Upper lobe of right lung (tissue), 1 donor: Measurements from ENCODE around the gene LRRC23. TPM values are rescaled to one million over a fixed set of nuclear protein-coding genes. Genes with fewer than 3 reads are reported as not detected.

Source experiments
- ATAC-seq: fragments of 200-7000 bp; cut with Tn5 transposase; one replicate; pipeline ENCODE4 v1.9.1; 2020; ENCODE audit warnings: mild to moderate bottlenecking, moderate library complexity
- DNase-seq: peaks from one replicate; pipeline ENCODE4 v3.0.0-alpha.2; 2020
- H3K27ac ChIP-seq: fragments of 200-600 bp; one replicate; pipeline ENCODE4 v1.8.0; 2022
- H3K27me3 ChIP-seq: fragments of 200-600 bp; one replicate; pipeline ENCODE4 v1.8.0; 2022; ENCODE audit warnings: mild to moderate bottlenecking
- H3K36me3 ChIP-seq: fragments of 200-600 bp; one replicate; pipeline ENCODE4 v1.8.0; 2022
- H3K4me1 ChIP-seq: fragments of 200-600 bp; one replicate; pipeline ENCODE4 v1.8.0; 2022
- H3K4me3 ChIP-seq: fragments of 200-600 bp; one replicate; pipeline ENCODE4 v1.8.0; 2022; ENCODE audit warnings: mild to moderate bottlenecking
- H3K9me3 ChIP-seq: fragments of 200-600 bp; one replicate; pipeline ENCODE4 v1.8.0; 2022
- CTCF ChIP-seq: fragments of 200-600 bp; IDR thresholded peaks from one replicate; pipeline ENCODE4 v1.8.0; 2022; ENCODE audit warnings: antibody characterized with exemption
- intact Hi-C: fragments of 100-400 bp; cut with DNase I; formaldehyde crosslinking; loops from one replicate; pipeline ENCODE4 v1.11.0; 2022
- total RNA-seq: library from RNA; stranded (reverse); fragmentation: NEBNext Ultra II Directional; extraction: Animal tissue kit (Norgen Biotek cat#: 25700); gene quantifications from one replicate; pipeline ENCODE4 v1.2.1, GENCODE V29; 2021
- donor health status: DM: no; HTN: yes; CAD: no; lungs with severe emphysema.

Gene LRRC23
- total RNA-seq, 1 donor from 2014 or later, result 13.3 TPM

GRCh38 chr12:6955108-6956020, 50.7 kb downstream of the LRRC23 start:
- peaks cover 48% of the 10 kb centered on the region for H3K4me1 ChIP-seq

GRCh38 chr12:6956021-6956727, 51.6 kb downstream of the LRRC23 start:
- no peaks in the 10 kb centered on the region for H3K36me3 ChIP-seq
- no peak overlapping the region for H3K27ac ChIP-seq
- no peak for ATAC-seq
- no peak for TF ChIP-seq CTCF
- H3K4me1 ChIP-seq, result peaks cover 51% of the 10 kb centered on the region
- no peak overlapping the region for H3K4me3 ChIP-seq
- no peaks in the 10 kb centered on the region for H3K27me3 ChIP-seq
- intact Hi-C loops, result no loop called here
- no peaks in the 10 kb centered on the region for H3K9me3 ChIP-seq
- peak; percentile 72 for DNase-seq

More at GRCh38 chr12:6955108-6956020, 50.7 kb downstream of the LRRC23 start:
- TF ChIP-seq CTCF, result no peak
- Histone ChIP-seq H3K36me3 (no peaks in the 10 kb centered on the region), H3K4me3 (no peak overlapping the region), H3K27ac (peak overlapping the region; percentile 55), H3K27me3 (no peaks in the 10 kb centered on the region), H3K9me3 (no peaks in the 10 kb centered on the region)
- peak; percentile 58 for DNase-seq
- intact Hi-C loops, result no loop called here
- ATAC-seq, result no peak

- peaks cover 61% of the 10 kb centered on the region for H3K4me1 ChIP-seq
- H3K4me3 ChIP-seq, result no peak overlapping the region
- H3K9me3 ChIP-seq, result no peaks in the 10 kb centered on the region
- no peak for TF ChIP-seq CTCF
- intact Hi-C loops, result no loop called here
- ATAC-seq, result no peak
- no peaks in the 10 kb centered on the region for H3K27me3 ChIP-seq
- no peaks in the 10 kb centered on the region for H3K36me3 ChIP-seq
- DNase-seq, result no peak
- peak overlapping the region; percentile 17 for H3K27ac ChIP-seq
Measured at GRCh38 chr12:6957151-6957701, 52.6 kb downstream of the LRRC23 start.

- DNase-seq (no peak), ATAC-seq (no peak)
- TF ChIP-seq CTCF, result no peak
- H3K27me3 ChIP-seq, result no peaks in the 10 kb centered on the region
- H3K4me1 ChIP-seq, result peaks cover 66% of the 10 kb centered on the region
- intact Hi-C loops, result no loop called here
- H3K4me3 ChIP-seq, result no peak overlapping the region
- H3K36me3 ChIP-seq, result no peaks in the 10 kb centered on the region
- no peaks in the 10 kb centered on the region for H3K9me3 ChIP-seq
- peak overlapping the region; percentile 71 for H3K27ac ChIP-seq
Measured at GRCh38 chr12:6957741-6958608, 53.4 kb downstream of the LRRC23 start.

GRCh38 chr12:6958609-6959057, 54.0 kb downstream of the LRRC23 start:
- Histone ChIP-seq H3K4me3 (peak overlapping the region; percentile 8), H3K27me3 (no peaks in the 10 kb centered on the region), H3K9me3 (no peaks in the 10 kb centered on the region), H3K27ac (peak overlapping the region; percentile 71), H3K4me1 (peaks cover 66% of the 10 kb centered on the region), H3K36me3 (no peaks in the 10 kb centered on the region)
- TF ChIP-seq CTCF, result no peak
- intact Hi-C loops, result no loop called here
- DNase-seq (no peak), ATAC-seq (no peak)
